Ishikawa (cell line): ENCODE results near the gene ZNF454.

Experiments used
- CEBPB ChIP-seq: IDR thresholded peaks from 2 replicates; pipeline ENCODE4 v1.6.1; 2012
- CREB1 ChIP-seq: IDR thresholded peaks from 2 replicates; pipeline ENCODE4 v1.6.1; 2012; ENCODE audit warnings: low read depth
- EGR1 ChIP-seq: IDR thresholded peaks from 2 replicates; pipeline ENCODE4 v1.6.1; 2012
- EP300 ChIP-seq: IDR thresholded peaks from 2 replicates; pipeline ENCODE4 v1.6.1; 2012; ENCODE audit warnings: borderline replicate concordance
- FOXM1 ChIP-seq: IDR thresholded peaks from 2 replicates; pipeline ENCODE4 v1.6.1; 2012; ENCODE audit warnings: low read depth, borderline replicate concordance
- MAX ChIP-seq: IDR thresholded peaks from 2 replicates; pipeline ENCODE4 v1.6.1; 2012
- NFIC ChIP-seq: IDR thresholded peaks from 2 replicates; pipeline ENCODE4 v1.6.1; 2012
- RAD21 ChIP-seq: IDR thresholded peaks from 2 replicates; pipeline ENCODE4 v1.6.1; 2012; ENCODE audit warnings: low read depth
- REST ChIP-seq: IDR thresholded peaks from 2 replicates; pipeline ENCODE4 v1.6.1; 2012; ENCODE audit warnings: low read depth, mild to moderate bottlenecking
- TAF1 ChIP-seq: IDR thresholded peaks from 2 replicates; pipeline ENCODE4 v1.6.1; 2012; ENCODE audit warnings: low read depth, mild to moderate bottlenecking
- TCF12 ChIP-seq: IDR thresholded peaks from 2 replicates; pipeline ENCODE4 v1.6.1; 2012; ENCODE audit warnings: low read depth
- TEAD4 ChIP-seq: IDR thresholded peaks from 2 replicates; pipeline ENCODE4 v1.6.1; 2012
- USF1 ChIP-seq: IDR thresholded peaks from 2 replicates; pipeline ENCODE4 v1.6.1; 2012
- YY1 ChIP-seq: IDR thresholded peaks from 2 replicates; pipeline ENCODE4 v1.6.1; 2012; ENCODE audit warnings: low read depth
- ZBTB7A ChIP-seq: IDR thresholded peaks from 2 replicates; pipeline ENCODE4 v1.6.1; 2012; ENCODE audit warnings: low read depth

Gene ZNF454

GRCh38 chr5:178941361-178941760 lies 363 bp downstream of the ZNF454 start:
- TF ChIP-seq FOXM1 (no peak), USF1 (no peak), TCF12 (no peak), REST (no peak), ZBTB7A (no peak), TAF1 (no peak)

- TF ChIP-seq YY1: no peak
- TF ChIP-seq USF1: no peak
- no peak for TF ChIP-seq CEBPB
- TF ChIP-seq NFIC: no peak
- TF ChIP-seq RAD21: no peak
- no peak for TF ChIP-seq CREB1
- no peak for TF ChIP-seq EGR1
- TF ChIP-seq TEAD4: no peak
- TF ChIP-seq TCF12: no peak
- TF ChIP-seq FOXM1: no peak
- no peak for TF ChIP-seq REST
- TF ChIP-seq ZBTB7A: no peak
- TF ChIP-seq TAF1: no peak
These were observed 24.6 kb downstream of the ZNF454 start for GRCh38 chr5:178965465-178966055.

GRCh38 chr5:178981381-178981780 lies 40.4 kb downstream of the ZNF454 start:
- no peak for TF ChIP-seq NFIC
- TF ChIP-seq MAX: no peak
- TF ChIP-seq RAD21: no peak
- no peak for TF ChIP-seq USF1
- no peak for TF ChIP-seq YY1
- TF ChIP-seq EGR1: no peak
- TF ChIP-seq REST: no peak
- TF ChIP-seq TEAD4: no peak
- no peak for TF ChIP-seq FOXM1
- TF ChIP-seq EP300: no peak
- no peak for TF ChIP-seq CEBPB
- no peak for TF ChIP-seq TAF1
- TF ChIP-seq CREB1: no peak

GRCh38 chr5:178982941-178983340 lies 41.9 kb downstream of the ZNF454 start:
- TF ChIP-seq YY1 (no peak), TCF12 (no peak), EGR1 (no peak), NFIC (no peak), TEAD4 (no peak), CREB1 (no peak), USF1 (no peak)
